Chondrocyte (in vitro differentiated cells): ENCODE results near the gene OR11A1. TPM values are rescaled to one million over a fixed set of nuclear protein-coding genes. Genes with fewer than 3 reads are reported as not detected.
A peak's percentile ranks its signal among the peaks of the same experiment; 100 is the strongest.

Experiments used
- DNase-seq: peaks from one replicate; pipeline ENCODE4 v3.0.0; 2021; ENCODE audit warnings: mixed read lengths, low spot score
- H3K27ac Mint-ChIP-seq: one replicate; pipeline ENCODE4 v1.8.0; 2021; ENCODE audit warnings: mild to moderate bottlenecking, moderate library complexity, mixed read lengths; ENCODE audit not compliant: unreplicated experiment
- H3K27me3 Mint-ChIP-seq: 2 replicates; pipeline ENCODE4 v1.8.0; 2021; ENCODE audit warnings: low read depth, mixed read lengths
- H3K36me3 Mint-ChIP-seq: 2 replicates; pipeline ENCODE4 v1.8.0; 2021; ENCODE audit warnings: low read depth, mixed read lengths
- H3K4me1 Mint-ChIP-seq: 2 replicates; pipeline ENCODE4 v1.8.0; 2021; ENCODE audit warnings: low read depth, mild to moderate bottlenecking, mixed read lengths
- H3K4me3 Mint-ChIP-seq: one replicate; pipeline ENCODE4 v1.8.0; 2021; ENCODE audit warnings: mild to moderate bottlenecking, moderate library complexity, mixed read lengths; ENCODE audit not compliant: unreplicated experiment
- H3K9me3 Mint-ChIP-seq: 2 replicates; pipeline ENCODE4 v1.8.0; 2021; ENCODE audit warnings: low read depth, mixed read lengths
- total RNA-seq: library from RNA; stranded (reverse); gene quantifications from 3 replicates; pipeline ENCODE4 v1.2.1, GENCODE V29; 2021
- TF ChIP-seq, protein P1 (sequence below): fragments of 200-600 bp; sonication (generic); IDR thresholded peaks from 2 replicates; pipeline ENCODE4 v1.5.0; 2021; ENCODE audit warnings: antibody characterized with exemption, mild to moderate bottlenecking, moderate library complexity

The OR11A1 gene
- total RNA-seq, 1 donor from 2014 or later, result not detected

GRCh38 chr6:29495571-29495970 is 38.7 kb upstream of the OR11A1 start:
- TF ChIP-seq, protein P1, sequence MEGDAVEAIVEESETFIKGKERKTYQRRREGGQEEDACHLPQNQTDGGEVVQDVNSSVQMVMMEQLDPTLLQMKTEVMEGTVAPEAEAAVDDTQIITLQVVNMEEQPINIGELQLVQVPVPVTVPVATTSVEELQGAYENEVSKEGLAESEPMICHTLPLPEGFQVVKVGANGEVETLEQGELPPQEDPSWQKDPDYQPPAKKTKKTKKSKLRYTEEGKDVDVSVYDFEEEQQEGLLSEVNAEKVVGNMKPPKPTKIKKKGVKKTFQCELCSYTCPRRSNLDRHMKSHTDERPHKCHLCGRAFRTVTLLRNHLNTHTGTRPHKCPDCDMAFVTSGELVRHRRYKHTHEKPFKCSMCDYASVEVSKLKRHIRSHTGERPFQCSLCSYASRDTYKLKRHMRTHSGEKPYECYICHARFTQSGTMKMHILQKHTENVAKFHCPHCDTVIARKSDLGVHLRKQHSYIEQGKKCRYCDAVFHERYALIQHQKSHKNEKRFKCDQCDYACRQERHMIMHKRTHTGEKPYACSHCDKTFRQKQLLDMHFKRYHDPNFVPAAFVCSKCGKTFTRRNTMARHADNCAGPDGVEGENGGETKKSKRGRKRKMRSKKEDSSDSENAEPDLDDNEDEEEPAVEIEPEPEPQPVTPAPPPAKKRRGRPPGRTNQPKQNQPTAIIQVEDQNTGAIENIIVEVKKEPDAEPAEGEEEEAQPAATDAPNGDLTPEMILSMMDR, result no peak
- H3K27ac Mint-ChIP-seq, result no peak overlapping the region
- H3K4me3 Mint-ChIP-seq, result no peak overlapping the region
- peaks cover 17% of the 10 kb centered on the region for H3K27me3 Mint-ChIP-seq
- no peaks in the 10 kb centered on the region for H3K36me3 Mint-ChIP-seq
- no peak for DNase-seq
- no peaks in the 10 kb centered on the region for H3K4me1 Mint-ChIP-seq
- H3K9me3 Mint-ChIP-seq, result no peaks in the 10 kb centered on the region

DNA sequence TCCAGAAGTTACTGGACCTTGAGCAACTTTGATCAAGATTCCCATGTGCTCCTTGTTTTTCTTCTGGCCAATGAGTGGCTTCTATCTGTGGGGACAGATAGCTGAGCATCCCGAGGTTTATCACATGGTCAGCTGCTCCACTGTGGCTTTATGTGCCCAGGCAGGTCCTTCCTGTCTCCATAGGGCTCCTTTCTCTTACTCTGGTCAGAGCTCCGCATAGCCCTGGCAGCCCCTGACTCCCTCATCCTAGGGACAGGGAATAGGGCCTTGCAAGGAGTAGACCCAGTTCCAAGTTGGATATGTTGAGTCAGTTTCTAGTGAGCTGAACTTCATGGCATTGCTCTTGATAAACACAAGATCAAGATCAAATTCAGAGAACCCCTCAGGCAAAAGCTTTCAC is 37.3 kb upstream of the OR11A1 start:
- DNase-seq, result no peak
- Mint-ChIP-seq H3K4me3 (no peak overlapping the region), H3K4me1 (no peaks in the 10 kb centered on the region), H3K27me3 (peaks cover 15% of the 10 kb centered on the region), H3K36me3 (no peaks in the 10 kb centered on the region), H3K27ac (no peak overlapping the region), H3K9me3 (no peaks in the 10 kb centered on the region)
- TF ChIP-seq, protein P1, result no peak

DNA sequence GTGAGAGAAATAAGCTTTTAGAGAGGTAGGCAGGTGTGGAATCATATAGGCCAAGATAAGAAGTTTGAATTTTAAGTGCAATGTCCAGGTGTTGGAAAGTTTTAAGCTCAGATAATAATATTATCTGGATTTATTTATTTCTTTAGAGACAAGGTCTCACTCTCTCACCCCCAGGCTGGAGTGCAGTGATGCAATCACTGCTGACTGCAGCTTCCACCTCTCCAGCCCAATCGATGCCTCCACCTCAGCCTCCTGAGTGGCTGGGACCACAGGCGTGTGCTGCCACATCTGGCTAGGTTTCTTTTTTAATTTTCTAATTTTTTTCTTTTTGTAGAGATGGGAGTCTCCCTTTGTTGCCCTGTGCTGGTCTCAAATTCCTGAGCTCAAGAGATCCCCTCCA is 36.4 kb upstream of the OR11A1 start:
- H3K9me3 Mint-ChIP-seq, result no peaks in the 10 kb centered on the region
- DNase-seq, result peak; percentile 47
- no peaks in the 10 kb centered on the region for H3K36me3 Mint-ChIP-seq
- H3K4me3 Mint-ChIP-seq, result no peak overlapping the region
- H3K27ac Mint-ChIP-seq, result no peak overlapping the region
- TF ChIP-seq, protein P1, result no peak
- H3K4me1 Mint-ChIP-seq, result no peaks in the 10 kb centered on the region
- peaks cover 9% of the 10 kb centered on the region for H3K27me3 Mint-ChIP-seq

GRCh38 chr6:29491574-29491973 is 34.7 kb upstream of the OR11A1 start:
- DNase-seq, result no peak
- Mint-ChIP-seq H3K27ac (no peak overlapping the region), H3K27me3 (peaks cover 9% of the 10 kb centered on the region), H3K4me1 (no peaks in the 10 kb centered on the region), H3K9me3 (no peaks in the 10 kb centered on the region), H3K4me3 (no peak overlapping the region), H3K36me3 (no peaks in the 10 kb centered on the region)
- TF ChIP-seq, protein P1, result no peak

DNA sequence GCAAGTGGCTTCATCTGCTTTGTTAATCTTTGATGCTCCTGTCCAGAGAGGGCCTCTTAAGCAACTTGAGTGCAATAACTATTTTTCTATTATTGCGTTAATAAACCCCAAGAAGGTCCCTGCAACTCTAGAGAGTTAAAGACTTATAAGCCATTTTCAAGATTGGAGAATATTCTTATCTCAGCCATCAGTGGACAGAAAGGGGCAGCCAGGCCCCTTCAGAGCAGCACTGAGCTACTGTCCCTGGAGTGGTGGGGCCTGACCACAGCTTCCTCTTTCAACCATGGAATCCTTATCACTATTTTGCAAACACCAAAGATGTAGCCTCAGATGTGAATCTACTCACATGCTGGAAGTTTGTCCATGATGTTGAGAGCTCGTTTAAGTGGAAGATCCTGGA is 33.7 kb upstream of the OR11A1 start:
- TF ChIP-seq, protein P1, result no peak
- Mint-ChIP-seq H3K9me3 (no peaks in the 10 kb centered on the region), H3K27ac (no peak overlapping the region), H3K4me1 (no peaks in the 10 kb centered on the region), H3K4me3 (no peak overlapping the region), H3K36me3 (no peaks in the 10 kb centered on the region), H3K27me3 (peaks cover 8% of the 10 kb centered on the region)
- DNase-seq, result no peak
